GM21786 (cell line): ENCODE measurements around the gene RPL22.

Source experiments
- ATAC-seq: cut with Tn5 transposase; IDR thresholded peaks from one replicate; pipeline ENCODE4 v1.9.1; 2021; ENCODE audit not compliant: unreplicated experiment

Gene RPL22

GRCh38 chr1:6205849-6206519, 6.6 kb upstream of the RPL22 start, which contains the start of gene RNF207:
Gene RNF207 (plus strand): TSS chr1:6206119. CDS start chr1:6206536, 417 bp downstream.
- ATAC-seq: peak; percentile 55

GRCh38 chr1:6202256-6202655, 2.9 kb upstream of the RPL22 start:
- no peak for ATAC-seq

GRCh38 chr1:6200188-6200809, 904 bp upstream of the RPL22 start:
- ATAC-seq: no peak

DNA sequence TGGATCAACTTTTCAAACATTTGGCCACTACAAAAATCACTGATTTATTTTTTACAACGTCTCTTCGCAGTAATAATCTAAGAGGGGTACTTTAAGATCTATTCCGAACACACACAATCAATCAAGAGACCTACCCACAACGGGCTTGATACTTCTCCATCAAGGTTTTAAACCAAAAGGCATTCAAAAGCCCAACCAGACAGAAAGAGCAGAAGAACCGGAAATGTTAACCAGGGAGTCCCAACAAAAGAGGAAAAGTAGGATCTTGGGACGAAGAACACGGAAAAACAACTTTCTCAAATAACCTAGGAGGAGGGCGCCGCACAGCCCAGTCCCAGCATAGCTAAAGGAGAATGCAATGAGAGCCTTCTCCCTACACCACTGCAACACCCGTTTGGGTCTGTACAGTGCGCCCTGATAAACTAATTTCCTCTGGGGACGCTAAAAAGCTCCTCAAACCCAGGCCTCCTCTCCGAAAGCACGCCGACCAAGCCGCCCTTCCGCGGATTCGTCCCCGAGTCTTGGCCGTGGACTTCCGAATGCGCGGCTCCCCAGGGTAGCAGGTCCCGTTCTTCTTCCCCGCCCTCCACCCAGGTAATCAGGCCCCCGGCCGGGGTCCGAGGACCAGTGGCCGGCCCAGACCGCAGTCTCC, 623 bp downstream of the RPL22 start:
- ATAC-seq: peak; percentile 12

DNA sequence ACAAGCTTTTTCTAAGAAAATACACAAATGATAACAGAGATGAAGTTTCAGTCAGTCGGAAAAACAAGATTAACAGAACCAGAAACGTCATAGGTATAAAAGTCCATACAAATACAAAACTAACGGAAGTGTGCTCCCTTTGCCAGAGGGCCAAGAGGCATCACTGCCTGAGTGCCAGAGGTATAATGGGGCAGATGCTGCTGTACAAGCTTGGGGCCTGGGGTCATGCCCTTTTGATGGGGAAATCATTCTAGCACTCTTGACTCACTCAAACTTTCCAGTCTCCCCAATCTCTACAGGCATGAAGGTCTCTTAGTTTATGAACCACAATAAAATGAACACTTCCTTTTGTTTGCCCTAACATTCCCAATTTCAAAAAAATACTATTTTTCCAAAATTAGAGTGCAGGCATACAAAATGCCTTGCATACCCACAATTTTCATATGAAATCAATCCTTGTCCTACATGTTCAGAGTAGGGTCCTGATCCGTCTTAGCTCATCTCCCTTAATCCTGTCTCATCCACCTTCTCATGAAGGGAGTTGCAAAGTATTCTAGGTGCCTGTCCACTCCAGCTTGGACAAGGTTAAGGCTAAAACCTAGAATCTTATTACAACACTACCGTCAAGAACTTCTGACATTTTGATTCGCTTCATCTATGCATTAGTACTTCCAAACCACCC, 1.5 kb downstream of the RPL22 start:
- no peak for ATAC-seq

- ATAC-seq: no peak
Measured at GRCh38 chr1:6191968-6192367, 7.4 kb downstream of the RPL22 start.

GRCh38 chr1:6188466-6188865, 10.9 kb downstream of the RPL22 start:
- no peak for ATAC-seq

DNA sequence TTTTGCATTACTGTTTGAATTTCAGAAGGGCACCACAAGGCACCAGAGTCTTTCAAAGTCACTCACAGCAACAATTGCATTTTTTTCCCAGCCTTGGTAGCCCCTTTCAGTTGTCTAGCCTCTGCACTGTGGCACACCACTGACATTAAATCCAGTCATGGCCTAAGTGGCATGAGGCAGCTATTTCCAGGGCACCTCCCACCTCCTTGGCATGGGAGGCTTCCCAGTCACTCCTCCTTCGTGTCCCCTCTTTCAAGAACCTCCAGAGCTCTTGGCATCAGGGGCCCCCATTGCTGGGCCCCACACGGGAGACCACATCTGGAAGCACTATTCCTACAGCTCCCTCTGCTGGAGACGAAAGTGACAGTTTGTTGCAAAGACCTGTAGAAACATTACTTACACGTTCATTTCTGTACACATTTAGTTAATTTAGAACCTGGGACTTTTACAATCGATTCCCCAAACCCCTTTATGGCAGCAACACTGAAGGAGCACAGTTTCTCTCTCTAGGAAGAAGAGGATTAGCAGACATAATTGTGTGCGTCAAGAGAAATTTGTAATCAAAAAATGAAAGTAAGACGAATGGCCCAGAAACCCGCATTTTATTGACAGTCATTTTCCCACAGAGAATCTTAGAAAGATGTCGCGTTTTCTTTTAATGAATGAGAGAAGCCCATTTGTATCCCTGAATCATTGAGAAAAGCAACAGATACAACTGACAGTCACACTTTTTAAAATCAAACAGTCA, 13.6 kb downstream of the RPL22 start:
- no peak for ATAC-seq

- no peak for ATAC-seq
Measured at GRCh38 chr1:6185151-6185550, 14.2 kb downstream of the RPL22 start.

DNA sequence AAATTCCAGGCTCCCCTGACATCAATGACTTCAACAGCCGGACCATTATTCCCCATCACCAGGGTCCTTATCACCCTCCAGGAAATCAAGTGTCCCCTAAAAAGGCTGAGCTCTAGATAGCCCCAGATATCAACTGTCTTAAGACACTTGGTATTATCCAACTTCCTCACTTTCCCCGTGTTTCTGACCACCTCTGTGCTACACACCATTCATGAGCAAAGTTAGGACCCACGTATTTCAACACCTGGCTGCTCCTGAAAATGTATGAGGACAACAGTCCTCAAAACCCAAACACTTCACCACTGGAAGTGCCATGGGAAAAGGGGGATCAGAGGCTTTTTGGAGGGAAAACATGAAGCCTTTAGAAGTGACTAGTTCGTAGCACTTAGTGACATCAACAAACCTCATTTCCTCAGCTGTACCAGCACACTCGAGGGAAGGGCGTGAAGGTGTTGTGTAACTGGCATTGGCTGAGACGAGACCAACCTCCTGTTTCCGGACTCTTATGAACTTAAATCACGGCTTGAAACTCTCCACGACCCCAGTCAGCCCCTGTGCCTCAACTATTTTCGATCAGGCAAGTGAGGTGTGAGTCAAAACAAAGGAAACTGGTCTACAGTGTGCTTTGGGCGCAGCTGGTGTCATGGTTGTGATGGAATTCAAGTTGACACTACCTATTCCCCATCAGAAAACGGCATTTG, 15.2 kb downstream of the RPL22 start:
- no peak for ATAC-seq

DNA sequence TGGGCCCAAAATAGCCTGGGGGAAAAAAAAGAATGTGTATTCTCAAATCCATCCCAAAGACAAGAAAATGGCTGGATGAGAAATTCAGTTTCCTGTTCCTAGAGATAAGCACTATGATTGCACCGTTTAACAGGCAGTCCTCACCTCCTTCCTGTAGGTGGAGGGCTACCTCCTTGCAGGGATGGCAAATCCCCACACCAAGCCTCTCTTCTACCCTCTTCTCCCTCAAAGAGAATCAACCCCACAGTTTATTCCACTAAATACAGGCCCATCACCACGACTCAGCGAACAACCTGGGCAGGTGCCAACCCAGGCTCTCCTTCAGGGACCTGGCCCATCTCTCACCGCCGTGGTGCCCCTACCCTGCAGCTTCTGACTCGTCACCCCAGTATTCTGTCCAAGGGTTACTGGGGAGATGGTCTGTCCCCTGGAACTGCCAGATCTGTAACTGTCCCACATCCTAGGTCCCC, 15.8 kb downstream of the RPL22 start:
- ATAC-seq: no peak

GRCh38 chr1:6181347-6181770, 18.0 kb downstream of the RPL22 start:
- no peak for ATAC-seq

DNA sequence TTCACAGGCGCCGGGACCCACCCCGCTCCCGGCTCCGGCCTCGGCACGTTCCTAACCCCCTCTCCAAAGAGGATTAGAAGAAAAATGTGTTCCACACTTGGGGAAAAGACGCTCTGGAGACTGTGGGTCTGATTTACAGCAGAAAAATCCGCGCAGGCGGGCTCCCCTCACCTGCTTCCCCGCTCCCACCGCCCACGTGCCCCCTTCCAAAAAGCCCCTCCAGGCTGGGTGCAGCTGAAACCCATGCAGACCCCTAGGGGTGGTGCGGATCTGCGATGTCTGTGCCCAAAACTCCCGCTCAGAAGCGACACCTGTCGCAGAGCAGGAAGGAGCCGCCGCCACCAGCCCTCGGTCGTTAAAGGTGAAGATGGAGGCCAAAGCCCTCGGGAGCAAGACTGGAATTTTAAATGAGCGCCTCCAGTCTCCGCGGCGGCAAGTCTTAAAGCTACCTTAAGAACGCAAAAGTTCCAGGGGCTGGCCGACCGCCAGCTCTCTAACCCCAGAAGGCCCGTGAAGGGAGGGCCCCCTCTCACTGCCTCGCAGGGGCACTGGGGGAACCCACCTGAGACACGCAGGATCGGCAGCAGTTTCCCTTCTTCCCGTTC, 18.6 kb downstream of the RPL22 start:
- ATAC-seq: no peak

GRCh38 chr1:6180268-6180706, 19.1 kb downstream of the RPL22 start, which contains the start of gene CHD5:
Gene CHD5 (minus strand): TSS chr1:6180321. CDS start chr1:6180023, 298 bp downstream.
- ATAC-seq: no peak

GRCh38 chr1:6179564-6180175, 19.7 kb downstream of the RPL22 start:
- no peak for ATAC-seq

- no peak for ATAC-seq
Measured at GRCh38 chr1:6178751-6179563, 20.4 kb downstream of the RPL22 start.

GRCh38 chr1:6177681-6178380, 21.6 kb downstream of the RPL22 start:
- no peak for ATAC-seq

GRCh38 chr1:6176779-6177178, 22.6 kb downstream of the RPL22 start:
- no peak for ATAC-seq
